GM12892 (cell line): ENCODE data around the gene GABPB2. TPM values are rescaled to one million over a fixed set of nuclear protein-coding genes. Genes with fewer than 3 reads are reported as not detected.

Source experiments
- DNase-seq: peaks from one replicate; pipeline ENCODE4 v3.0.0; 2011; ENCODE audit not compliant: insufficient read length
- FAIRE-seq: peaks from 2 replicates; lab custom pipeline; 2011; peaks lifted over from hg19 to GRCh38; lab: Jason Lieb, UNC
- POLR2A ChIP-seq: IDR thresholded peaks from 2 replicates; pipeline ENCODE4 v1.6.1; 2011; ENCODE audit warnings: low read depth, low read length, control low read depth
- POLR2AphosphoS5 ChIP-seq: IDR thresholded peaks from 2 replicates; pipeline ENCODE4 v1.6.1; 2011; ENCODE audit warnings: low read depth, low read length, control low read depth
- TAF1 ChIP-seq: IDR thresholded peaks from 2 replicates; pipeline ENCODE4 v1.6.1; 2011; ENCODE audit warnings: low read depth, mild to moderate bottlenecking, control low read depth, low read length, borderline replicate concordance
- polyA plus RNA-seq: library from polyadenylated mRNA; unstranded; fragments of >200 nt; gene quantifications from one replicate; pipeline ENCODE4 v1.2.1, GENCODE V29; 2012; ENCODE audit warnings: missing spikeins, inconsistent platforms; ENCODE audit not compliant: missing spikeins

GABPB2 gene
- 7.3 TPM for polyA plus RNA-seq

DNA sequence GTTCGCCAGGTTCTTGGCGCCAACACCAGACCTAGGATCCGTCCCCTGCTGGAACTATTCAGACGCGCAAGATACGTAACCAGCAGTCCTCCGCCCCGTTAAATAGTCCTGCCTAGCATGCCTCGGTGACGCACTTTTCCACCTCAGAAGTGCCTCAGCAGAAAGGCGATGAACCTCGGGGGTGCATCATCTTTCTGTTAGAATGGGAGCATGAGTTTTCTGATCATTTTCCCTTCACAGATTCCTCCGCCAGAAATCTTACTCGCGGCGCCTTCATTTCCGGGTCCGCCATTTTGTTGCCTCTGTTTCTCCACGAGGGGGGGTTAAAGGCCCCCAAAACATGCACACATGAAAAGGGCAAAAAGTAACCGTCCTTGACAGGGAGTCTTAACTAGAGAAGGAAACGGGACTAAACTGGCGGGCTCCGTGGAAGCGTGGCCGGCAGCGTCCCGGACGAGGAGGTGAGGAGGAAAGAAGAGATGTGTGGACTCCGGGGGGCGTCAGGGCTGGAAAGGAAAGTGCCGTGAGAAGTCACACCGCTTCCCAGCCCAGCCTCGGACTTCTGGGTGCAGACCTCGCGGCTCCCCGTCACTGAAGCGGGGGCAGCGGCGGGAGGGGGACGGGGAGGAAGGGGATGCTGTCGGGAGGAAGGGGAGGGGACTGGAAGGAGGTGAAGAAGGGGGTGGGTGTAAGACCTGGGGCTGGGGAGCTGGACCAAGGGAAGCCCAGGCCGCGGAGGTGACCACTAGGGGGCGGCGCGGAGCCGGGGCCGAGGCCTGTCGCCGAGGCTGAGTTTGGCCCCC, at the start of gene GABPB2:
GABPB2 (plus strand) TSS at position 288 of the 803 bp plus-strand sequence. CDS start 17,429 bp downstream, outside the sequence.
- peak; percentile 81 for TF ChIP-seq TAF1
- peak; percentile 96 for TF ChIP-seq POLR2A
- TF ChIP-seq POLR2AphosphoS5, result peak; percentile 97
- DNase-seq, result peak; percentile 88
- peak; percentile 87 for FAIRE-seq

DNA sequence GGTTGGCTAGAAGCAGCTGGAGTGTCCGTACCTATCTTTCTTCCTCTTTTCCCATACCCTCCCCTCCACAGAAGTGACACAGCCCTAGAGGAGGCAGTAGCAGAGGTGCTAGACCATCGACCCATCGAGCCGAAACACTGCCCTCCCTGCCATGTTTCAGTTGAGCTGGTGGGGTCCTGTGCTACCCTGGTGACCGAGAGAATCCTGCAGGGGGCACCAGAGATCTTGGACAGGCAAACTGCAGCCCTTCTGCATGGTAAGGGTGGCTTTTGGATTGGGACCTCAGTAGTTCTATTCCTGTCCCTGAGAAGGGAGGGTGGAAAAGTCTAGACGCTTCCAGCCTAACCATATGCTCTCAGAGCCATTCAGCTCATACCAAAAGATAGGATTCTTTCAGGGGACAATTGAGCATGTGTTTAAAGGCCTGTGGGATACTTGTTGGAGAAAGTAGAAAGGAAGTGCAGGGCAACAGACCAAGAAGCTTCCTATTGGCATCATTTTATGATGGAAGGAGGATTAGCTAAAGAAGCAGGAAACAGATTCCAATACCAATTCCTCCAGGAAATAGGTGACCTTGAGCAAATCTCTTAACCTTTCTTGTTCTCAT, 45.9 kb upstream of the GABPB2 start:
- no peak for TF ChIP-seq POLR2AphosphoS5
- TF ChIP-seq TAF1, result no peak
- no peak for TF ChIP-seq POLR2A
- DNase-seq (peak; percentile 65), FAIRE-seq (peak; percentile 65)

DNA sequence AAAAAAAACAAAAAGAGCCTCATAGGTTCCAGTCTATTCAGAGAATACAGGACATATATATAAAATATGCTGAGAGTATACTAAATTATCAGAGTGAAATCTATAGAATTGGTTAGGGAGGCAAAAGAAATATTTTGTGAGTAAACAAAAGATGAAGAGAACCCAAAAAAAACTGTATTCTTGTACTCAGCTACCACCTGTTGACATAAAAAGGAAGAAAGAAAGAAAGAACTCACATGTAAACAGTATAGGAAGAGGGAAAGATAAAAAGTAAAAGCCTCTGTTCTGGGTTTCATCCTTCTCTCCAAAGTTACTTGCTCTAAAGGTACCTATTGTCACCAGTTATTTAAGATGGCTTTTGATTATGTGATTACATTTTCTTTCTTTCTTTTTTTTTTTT, 44.1 kb upstream of the GABPB2 start:
- TF ChIP-seq POLR2A (no peak), TAF1 (no peak), POLR2AphosphoS5 (no peak)
- FAIRE-seq (no peak), DNase-seq (no peak)

DNA sequence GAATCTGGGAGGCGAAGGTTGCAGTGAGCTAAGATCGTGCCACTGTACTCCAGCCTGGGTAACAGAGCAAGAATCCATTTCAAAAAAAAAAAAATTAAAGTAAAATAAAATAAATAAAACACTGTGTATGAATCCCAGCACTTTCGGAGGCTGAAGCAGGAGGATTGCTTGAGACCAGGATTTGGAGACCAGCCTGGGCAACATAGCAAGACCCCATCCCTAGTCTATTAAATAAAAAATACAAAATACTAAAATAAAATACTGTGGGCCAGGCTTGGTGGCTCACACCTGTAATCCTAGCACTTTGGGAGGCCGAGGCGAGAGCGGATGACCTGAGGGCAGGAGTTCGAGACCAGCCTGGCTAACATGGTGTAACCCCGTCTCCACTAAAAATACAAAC, 38.4 kb upstream of the GABPB2 start:
- FAIRE-seq, result no peak
- TF ChIP-seq TAF1, result no peak

DNA sequence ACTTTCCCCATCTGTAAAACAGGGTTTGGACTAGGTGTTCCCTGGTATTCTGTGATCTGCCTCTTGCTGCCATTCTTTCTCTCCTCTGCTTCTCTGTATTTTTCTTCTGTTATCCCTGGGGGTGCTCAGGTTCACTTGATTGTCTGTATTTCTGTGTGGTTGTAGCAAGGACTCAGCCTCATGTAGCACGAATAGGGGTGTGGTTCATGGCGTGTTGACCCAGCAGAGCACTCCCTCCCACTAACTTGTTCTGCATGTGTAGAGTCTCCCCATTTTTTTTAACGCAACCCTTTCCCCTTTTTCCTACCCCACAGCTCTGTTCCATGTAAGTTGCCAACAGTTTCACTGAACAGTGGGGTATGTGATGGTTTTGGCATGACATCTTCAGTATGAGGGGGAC, 35.4 kb upstream of the GABPB2 start:
- FAIRE-seq (no peak), DNase-seq (no peak)
- TF ChIP-seq POLR2A (no peak), POLR2AphosphoS5 (no peak), TAF1 (no peak)

More for the DNA sequence above, 38.4 kb upstream of the GABPB2 start:
- no peak for DNase-seq

DNA sequence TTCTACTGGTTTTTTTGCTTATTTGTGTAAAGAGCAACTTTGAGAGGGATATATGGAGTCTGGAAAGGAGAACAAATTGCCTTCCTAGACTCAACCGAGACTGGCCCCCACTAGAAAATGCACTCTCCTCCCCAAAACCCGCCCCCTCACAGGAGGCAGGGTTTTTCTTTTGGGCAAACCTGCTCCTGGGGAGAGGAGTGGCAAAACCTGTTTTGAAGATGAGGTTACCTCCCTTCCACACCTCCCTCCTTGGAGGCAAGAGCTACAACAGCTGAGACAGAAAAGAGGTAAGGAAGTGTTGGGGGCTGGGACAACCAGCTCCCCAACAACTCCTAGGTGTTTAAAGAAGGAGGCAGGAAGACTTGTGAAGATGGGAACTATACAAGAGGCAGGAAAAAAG, 34.2 kb upstream of the GABPB2 start, which contains the start of gene BNIPL:
BNIPL (plus strand) TSS at position 231 of the 400 bp plus-strand sequence; CDS start at position 371, 140 bp downstream.
- TF ChIP-seq POLR2A (no peak), POLR2AphosphoS5 (no peak), TAF1 (no peak)
- no peak for FAIRE-seq
- no peak for DNase-seq

DNA sequence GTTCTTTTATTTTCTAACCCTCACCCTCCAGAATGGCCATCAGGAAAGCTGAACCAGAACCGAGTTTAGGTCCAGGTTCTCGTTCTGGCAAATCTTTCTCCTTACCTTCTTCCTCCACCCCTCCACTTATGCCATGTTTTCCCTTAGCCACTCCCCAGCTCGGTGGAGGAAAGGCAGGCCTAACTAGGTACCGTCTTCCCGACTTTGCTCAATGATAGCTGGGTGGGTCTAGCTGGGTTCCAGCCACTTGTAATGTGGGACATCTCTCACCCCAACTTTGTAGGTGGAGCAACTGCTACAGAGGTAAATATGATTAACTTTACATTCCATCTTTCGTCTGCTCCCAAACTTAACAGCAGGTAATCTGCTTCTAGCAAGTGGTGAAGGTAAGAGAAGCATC, 33.5 kb upstream of the GABPB2 start:
- DNase-seq (no peak), FAIRE-seq (no peak)
- TF ChIP-seq POLR2A, result no peak
- no peak for TF ChIP-seq TAF1
- no peak for TF ChIP-seq POLR2AphosphoS5

DNA sequence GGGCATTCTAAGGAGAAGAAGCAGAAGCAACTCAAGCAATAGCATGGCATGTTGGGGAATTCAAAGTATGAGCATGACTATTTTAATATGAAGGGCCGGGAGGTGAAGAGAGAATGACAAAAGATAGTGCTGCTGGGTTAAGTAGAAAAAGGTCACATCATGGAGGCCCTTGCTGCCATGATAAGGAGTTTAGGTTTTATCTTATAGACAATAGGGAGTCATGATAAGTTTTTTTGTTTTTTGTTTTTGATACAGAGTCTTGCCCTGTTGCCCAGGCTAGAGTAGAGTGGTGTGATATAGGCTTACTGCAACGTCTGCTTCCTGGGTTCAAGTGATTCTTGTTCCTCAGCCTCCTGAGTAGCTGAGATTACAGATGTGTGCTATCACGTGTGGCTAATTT, 31.0 kb upstream of the GABPB2 start:
- FAIRE-seq (no peak), DNase-seq (no peak)
- no peak for TF ChIP-seq TAF1
- no peak for TF ChIP-seq POLR2A
- no peak for TF ChIP-seq POLR2AphosphoS5

DNA sequence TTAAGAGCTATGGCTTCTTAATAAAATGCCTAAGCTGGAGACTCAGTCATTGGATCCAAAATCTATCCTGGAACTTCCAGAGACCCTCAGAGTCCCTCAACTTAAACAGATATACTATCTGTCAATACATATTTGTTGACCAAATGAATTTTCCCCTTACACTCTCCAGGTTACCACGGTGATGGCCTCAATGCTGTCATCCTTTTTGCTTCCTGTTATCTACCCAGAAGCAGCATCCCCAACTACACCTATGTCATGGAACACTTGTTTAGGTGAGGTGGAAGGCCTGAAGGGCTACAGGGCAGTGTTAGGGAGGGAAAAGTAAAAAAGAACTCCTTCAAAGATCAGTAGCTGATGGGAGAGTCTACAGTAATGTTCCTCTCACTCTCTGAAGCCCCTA, 27.4 kb upstream of the GABPB2 start:
- FAIRE-seq (no peak), DNase-seq (no peak)
- TF ChIP-seq TAF1, result no peak
- no peak for TF ChIP-seq POLR2AphosphoS5
- TF ChIP-seq POLR2A, result no peak

DNA sequence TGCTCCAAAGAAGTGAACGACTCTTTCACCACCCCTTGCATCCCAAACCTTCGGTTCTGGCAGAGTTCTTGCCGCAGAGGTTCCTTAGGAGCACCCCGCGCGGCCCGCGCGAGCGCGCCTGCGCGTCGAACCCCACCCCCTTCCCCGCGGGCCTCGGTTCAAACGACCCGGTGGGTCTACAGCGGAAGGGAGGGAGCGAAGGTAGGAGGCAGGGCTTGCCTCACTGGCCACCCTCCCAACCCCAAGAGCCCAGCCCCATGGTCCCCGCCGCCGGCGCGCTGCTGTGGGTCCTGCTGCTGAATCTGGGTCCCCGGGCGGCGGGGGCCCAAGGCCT, 23.0 kb upstream of the GABPB2 start, which contains the start of gene C1orf56:
C1orf56 (plus strand) TSS at position 161 of the 334 bp plus-strand sequence; CDS start at position 258, 97 bp downstream.
- DNase-seq, result peak; percentile 78
- TF ChIP-seq TAF1 (no peak), POLR2A (peak; percentile 58; the same call in 1 of the 2 replicates)
- peak; percentile 90 for FAIRE-seq

DNA sequence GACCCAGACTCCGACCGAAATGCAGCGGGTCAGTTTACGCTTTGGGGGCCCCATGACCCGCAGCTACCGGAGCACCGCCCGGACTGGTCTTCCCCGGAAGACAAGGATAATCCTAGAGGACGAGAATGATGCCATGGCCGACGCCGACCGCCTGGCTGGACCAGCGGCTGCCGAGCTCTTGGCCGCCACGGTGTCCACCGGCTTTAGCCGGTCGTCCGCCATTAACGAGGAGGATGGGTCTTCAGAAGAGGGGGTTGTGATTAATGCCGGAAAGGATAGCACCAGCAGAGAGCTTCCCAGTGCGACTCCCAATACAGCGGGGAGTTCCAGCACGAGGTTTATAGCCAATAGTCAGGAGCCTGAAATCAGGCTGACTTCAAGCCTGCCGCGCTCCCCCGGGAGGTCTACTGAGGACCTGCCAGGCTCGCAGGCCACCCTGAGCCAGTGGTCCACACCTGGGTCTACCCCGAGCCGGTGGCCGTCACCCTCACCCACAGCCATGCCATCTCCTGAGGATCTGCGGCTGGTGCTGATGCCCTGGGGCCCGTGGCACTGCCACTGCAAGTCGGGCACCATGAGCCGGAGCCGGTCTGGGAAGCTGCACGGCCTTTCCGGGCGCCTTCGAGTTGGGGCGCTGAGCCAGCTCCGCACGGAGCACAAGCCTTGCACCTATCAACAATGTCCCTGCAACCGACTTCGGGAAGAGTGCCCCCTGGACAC, 22.5 kb upstream of the GABPB2 start:
- FAIRE-seq, result peak; percentile 77
- DNase-seq, result peak; percentile 61
- TF ChIP-seq POLR2A, result no peak; the same call in 1 of the 2 replicates
- TF ChIP-seq POLR2AphosphoS5, result peak; percentile 32; the same call in 1 of the 2 replicates

DNA sequence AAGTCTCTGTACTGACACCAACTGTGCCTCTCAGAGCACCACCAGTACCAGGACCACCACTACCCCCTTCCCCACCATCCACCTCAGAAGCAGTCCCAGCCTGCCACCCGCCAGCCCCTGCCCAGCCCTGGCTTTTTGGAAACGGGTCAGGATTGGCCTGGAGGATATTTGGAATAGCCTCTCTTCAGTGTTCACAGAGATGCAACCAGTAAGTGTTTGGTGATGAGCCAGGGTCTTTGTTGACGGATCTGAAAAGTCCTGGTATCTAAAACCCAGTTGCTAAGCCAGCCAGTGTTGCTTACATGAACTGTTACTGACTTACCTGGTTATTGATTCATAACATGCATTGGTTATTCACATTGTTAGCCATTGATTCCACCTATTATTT, 21.9 kb upstream of the GABPB2 start:
- TF ChIP-seq POLR2AphosphoS5 (no peak; the same call in 1 of the 2 replicates), POLR2A (no peak), TAF1 (no peak)
- no peak for DNase-seq
- FAIRE-seq, result no peak
